Activated naive CD4-positive, alpha-beta T cell treated with anti-CD3 and anti-CD28 coated beads, Interleukin-2, amount 50 U/mL, for 24 hours (primary cell): ENCODE data around the gene ST6GAL1.
"Not testable (repeated sequence)": the region's sequence is repeated elsewhere in the genome, so short reads cannot be mapped to it uniquely, and the experiment has no call there.

Source experiments
- H3K27ac Mint-ChIP-seq: one replicate; pipeline ENCODE4 v1.8.0; 2021; ENCODE audit warnings: mild to moderate bottlenecking, mixed read lengths
- H3K27me3 Mint-ChIP-seq: one replicate; pipeline ENCODE4 v1.8.0; 2021; ENCODE audit warnings: mixed read lengths
- H3K36me3 Mint-ChIP-seq: one replicate; pipeline ENCODE4 v1.8.0; 2021; ENCODE audit warnings: mixed read lengths
- H3K4me1 Mint-ChIP-seq: one replicate; pipeline ENCODE4 v1.8.0; 2021; ENCODE audit warnings: mixed read lengths
- H3K4me3 Mint-ChIP-seq: one replicate; pipeline ENCODE4 v1.8.0; 2021; ENCODE audit warnings: mild to moderate bottlenecking, mixed read lengths
- H3K9me3 Mint-ChIP-seq: one replicate; pipeline ENCODE4 v1.8.0; 2021; ENCODE audit warnings: mixed read lengths

ST6GAL1 gene

DNA sequence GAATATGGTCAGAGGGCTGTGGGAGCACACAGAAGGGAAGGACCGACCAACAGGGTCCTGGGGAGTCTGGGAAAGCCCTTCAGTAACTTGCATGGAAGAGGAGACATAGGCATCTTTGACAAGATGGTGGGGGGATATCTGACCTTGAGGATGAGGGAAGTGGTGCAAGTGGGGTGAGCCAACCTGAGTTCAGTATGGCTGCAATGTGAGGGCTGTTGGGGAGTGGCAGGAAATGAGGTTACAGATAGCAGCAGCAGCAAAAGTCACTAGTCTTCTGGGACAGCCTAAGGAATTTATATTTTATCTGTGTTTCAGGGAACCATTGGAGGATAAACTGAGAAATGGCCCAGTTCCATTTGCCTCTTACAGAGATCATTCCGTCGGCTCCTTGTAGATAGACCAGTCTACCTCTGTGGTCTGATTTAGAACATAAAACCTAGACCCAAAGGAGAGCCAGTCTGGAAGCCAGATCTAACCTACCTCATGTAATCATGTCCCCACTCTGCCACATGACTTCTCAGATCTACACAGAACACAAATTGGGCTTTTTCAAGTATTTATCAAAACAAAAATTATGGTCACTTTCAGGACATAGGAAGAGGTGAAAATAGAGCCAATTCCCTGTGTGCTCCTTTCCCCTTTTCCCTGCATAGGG, 75.6 kb downstream of the ST6GAL1 start:
- peak overlapping the region; percentile 36 for H3K4me3 Mint-ChIP-seq

DNA sequence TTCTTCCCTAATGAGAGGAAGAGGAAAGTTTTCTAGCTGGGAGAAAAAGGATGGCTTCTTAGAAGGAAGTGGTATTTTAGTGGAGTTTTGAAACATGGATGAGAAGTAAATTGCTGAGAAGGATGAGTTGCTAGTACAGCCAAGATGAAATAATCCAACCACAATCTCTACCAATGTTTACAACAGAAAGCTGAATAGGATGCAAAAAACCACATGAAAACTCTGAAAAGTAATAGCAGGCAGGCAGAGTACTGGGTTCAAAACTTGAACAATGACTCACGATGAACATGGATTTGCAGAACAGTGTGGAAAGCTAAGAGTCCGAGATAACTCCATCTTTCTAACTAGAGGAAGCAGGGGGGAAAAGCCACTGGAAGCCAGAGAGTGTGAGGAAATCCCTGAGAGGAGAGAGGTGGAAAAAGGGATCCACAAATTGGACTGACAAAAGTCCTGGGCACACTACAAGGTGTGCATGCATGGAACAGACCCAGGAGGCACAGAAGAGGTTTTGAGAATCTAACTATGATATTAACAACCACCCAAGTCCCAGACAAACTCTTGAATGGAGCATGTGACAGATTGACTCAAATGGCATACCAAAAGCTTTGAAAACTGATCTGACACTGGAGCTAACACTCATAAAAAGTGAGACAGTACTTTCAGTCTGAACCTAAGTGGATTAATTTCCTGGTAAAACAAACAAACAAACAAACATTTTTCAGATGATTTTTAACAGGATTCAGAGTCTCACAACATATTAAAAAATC, 76.7 kb downstream of the ST6GAL1 start:
- peak overlapping the region; percentile 67 for H3K4me3 Mint-ChIP-seq
- peak overlapping the region; percentile 77 for H3K27ac Mint-ChIP-seq
- peaks cover 67% of the 10 kb centered on the region for H3K4me1 Mint-ChIP-seq
- no peaks in the 10 kb centered on the region for H3K27me3 Mint-ChIP-seq
- H3K9me3 Mint-ChIP-seq = peaks cover 16% of the 10 kb centered on the region
- peaks cover 32% of the 10 kb centered on the region for H3K36me3 Mint-ChIP-seq

More for the DNA sequence above, 75.6 kb downstream of the ST6GAL1 start:
- peaks cover 35% of the 10 kb centered on the region for H3K36me3 Mint-ChIP-seq
- H3K9me3 Mint-ChIP-seq = peaks cover 16% of the 10 kb centered on the region
- peaks cover 65% of the 10 kb centered on the region for H3K4me1 Mint-ChIP-seq
- peak overlapping the region; percentile 91 for H3K27ac Mint-ChIP-seq
- no peaks in the 10 kb centered on the region for H3K27me3 Mint-ChIP-seq

DNA sequence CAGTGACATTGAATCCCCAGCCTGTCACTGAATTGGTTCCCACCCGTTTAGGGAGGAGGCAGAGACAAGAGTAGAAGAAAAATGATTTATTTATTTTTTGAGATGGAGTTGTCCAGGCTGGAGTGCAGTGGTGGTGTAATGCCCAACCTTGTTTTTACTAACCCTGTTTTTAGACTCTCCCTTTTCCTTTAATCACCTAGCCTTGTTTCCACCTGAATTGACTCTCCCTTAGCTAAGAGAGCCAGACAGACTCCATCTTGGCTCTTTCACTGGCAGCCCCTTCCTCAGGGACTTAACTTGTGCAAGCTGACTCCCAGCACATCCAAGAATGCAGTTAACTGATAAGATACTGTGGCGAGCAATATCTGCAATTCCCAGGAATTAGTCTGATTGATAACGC, 80.1 kb downstream of the ST6GAL1 start:
- peaks cover 20% of the 10 kb centered on the region for H3K36me3 Mint-ChIP-seq
- peak overlapping the region; percentile 51 for H3K27ac Mint-ChIP-seq
- H3K27me3 Mint-ChIP-seq, H3K4me3 Mint-ChIP-seq: not testable (repeated sequence)
- H3K4me1 Mint-ChIP-seq = peaks cover 71% of the 10 kb centered on the region
- H3K9me3 Mint-ChIP-seq = peaks cover 12% of the 10 kb centered on the region

DNA sequence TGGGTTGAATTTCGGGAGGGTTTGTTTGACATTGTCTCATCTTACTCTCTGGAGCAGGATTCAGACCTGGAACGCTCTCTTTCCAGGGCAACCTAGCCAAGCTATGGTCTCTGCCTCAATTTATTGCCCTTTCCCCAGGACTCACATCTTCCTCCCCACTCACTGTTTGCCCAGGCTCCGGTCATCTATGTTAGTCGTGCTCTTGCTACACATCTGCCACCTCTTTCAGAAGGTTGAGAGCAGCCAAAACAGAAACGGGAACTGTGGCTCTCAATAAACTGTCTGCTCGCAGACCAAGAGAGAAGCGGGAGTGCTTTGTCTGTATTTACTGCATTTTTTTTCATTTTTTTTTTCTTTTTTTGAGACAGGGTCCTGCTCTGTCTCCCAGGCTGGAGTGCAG, 81.6 kb downstream of the ST6GAL1 start:
- peak overlapping the region; percentile 98 for H3K27ac Mint-ChIP-seq
- H3K36me3 Mint-ChIP-seq = peaks cover 23% of the 10 kb centered on the region
- H3K4me3 Mint-ChIP-seq = peak overlapping the region; percentile 80
- peaks cover 71% of the 10 kb centered on the region for H3K4me1 Mint-ChIP-seq
- no peaks in the 10 kb centered on the region for H3K27me3 Mint-ChIP-seq
- H3K9me3 Mint-ChIP-seq = peaks cover 8% of the 10 kb centered on the region

DNA sequence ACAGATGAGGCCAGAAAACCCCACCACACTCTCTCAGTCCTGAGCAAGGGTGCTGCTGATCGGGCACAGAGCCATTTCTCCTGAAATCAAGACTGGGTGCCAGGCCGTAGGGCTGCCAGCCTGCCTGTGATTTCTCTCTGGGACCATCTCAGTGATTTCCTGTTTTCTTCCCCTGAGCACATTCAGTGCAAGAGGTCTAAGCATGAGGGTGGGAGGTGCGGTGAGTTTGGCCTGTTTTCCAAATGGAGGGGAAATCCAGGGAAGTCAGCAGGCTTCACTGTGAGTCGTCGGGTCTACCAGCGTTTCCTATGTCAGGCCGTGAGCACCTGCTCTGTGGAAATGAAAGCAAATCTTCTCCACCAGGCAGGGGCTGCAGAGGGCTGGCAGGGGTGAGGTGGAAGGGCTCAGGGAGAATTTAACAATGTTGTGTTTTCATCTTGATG, 82.3 kb downstream of the ST6GAL1 start:
- Mint-ChIP-seq H3K27ac (peak overlapping the region; percentile 98), H3K36me3 (peaks cover 17% of the 10 kb centered on the region), H3K4me3 (peak overlapping the region; percentile 80), H3K27me3 (no peaks in the 10 kb centered on the region), H3K4me1 (peaks cover 67% of the 10 kb centered on the region), H3K9me3 (peaks cover 8% of the 10 kb centered on the region)

DNA sequence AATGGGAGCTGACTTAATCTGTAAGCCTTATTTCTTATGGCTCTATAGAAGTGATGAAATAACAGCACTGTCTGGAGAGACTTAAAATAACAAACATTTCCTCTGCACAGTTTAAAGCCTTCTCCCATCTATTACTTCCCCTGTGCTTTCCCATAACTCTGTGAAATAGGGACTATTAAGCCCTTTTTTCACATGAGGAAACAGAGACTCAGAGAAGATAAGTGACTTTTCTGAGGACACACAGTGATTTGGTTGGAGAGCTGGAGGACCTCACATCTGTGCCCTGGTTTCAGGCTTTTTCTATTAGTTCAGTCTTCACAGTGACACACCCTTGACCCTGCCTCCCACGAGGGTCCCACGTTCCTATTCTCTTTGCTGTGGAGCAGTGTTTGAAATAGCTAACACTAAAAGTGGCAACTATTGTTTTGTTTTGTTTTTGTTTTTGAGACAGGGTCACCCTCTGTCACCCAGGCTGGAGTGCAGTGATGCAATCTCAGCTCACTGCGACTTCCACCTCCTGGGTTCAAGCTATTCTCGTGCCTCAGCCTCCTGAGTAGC, 82.9 kb downstream of the ST6GAL1 start:
- no peaks in the 10 kb centered on the region for H3K27me3 Mint-ChIP-seq
- H3K4me1 Mint-ChIP-seq = peaks cover 61% of the 10 kb centered on the region
- peaks cover 11% of the 10 kb centered on the region for H3K36me3 Mint-ChIP-seq
- H3K27ac Mint-ChIP-seq = peak overlapping the region; percentile 98
- peak overlapping the region; percentile 80 for H3K4me3 Mint-ChIP-seq
- peaks cover 2% of the 10 kb centered on the region for H3K9me3 Mint-ChIP-seq

DNA sequence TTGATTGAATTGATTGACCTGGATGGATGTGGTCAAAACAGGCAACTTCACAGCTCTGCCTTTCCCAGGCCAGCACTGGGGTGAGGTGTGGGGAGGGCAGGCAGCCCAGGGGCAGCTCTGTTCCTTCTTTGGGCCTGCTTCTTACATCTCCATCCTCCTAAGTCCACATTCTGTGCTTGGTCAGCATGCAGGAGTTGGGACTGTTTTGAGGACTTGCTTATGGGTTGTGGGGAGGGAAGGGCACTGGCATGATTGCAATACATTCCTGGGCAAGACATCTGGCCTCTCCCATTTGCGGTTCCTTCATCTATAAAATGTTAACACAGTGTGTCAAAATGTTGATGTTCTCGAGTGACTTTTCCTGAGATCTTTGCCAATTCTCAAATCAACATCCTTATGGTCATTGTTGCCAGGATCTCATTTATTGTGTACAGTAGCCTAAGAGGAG, 84.1 kb downstream of the ST6GAL1 start:
- H3K9me3 Mint-ChIP-seq = no peaks in the 10 kb centered on the region
- H3K4me1 Mint-ChIP-seq = peaks cover 69% of the 10 kb centered on the region
- no peaks in the 10 kb centered on the region for H3K27me3 Mint-ChIP-seq
- H3K36me3 Mint-ChIP-seq = peaks cover 10% of the 10 kb centered on the region
- no peak overlapping the region for H3K4me3 Mint-ChIP-seq
- H3K27ac Mint-ChIP-seq = peak overlapping the region; percentile 59

DNA sequence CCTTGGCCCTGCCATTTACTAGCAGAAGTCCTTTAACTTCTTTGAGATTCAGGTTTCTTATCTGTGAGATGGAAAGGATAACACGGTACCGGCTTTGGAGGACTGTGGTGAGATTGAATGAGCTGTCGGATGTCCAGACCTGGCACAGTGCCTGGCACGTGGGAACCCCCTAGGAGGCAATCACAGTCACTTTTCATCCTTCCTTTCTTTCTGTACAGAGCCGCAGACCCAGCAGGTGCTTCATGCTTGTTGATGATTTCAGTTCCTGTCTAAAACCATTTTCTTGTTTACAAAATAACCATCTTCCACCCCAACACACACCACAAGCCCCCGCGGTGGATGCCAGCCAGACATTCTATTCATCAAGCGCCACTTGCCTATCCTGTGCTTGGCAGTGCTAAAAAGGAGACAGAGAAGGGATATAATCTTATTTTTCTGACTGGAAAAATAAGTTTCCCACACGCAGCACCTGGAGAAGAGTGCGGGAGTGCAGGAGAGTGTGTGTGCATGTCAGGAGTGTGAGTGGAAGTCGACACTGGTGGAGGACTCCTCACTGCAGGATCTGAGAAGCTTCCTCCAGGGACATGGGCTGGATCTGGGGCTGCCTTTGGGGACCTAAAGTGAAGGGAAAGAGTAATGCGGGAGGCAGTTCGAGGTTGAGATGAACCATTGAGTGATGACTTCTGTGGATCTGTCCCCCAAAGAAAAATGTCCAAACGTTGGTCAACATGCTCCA, 85.7 kb downstream of the ST6GAL1 start:
- Mint-ChIP-seq H3K27ac (peak overlapping the region; percentile 70), H3K36me3 (peaks cover 10% of the 10 kb centered on the region), H3K4me1 (peaks cover 83% of the 10 kb centered on the region), H3K4me3 (no peak overlapping the region), H3K9me3 (no peaks in the 10 kb centered on the region), H3K27me3 (no peaks in the 10 kb centered on the region)

DNA sequence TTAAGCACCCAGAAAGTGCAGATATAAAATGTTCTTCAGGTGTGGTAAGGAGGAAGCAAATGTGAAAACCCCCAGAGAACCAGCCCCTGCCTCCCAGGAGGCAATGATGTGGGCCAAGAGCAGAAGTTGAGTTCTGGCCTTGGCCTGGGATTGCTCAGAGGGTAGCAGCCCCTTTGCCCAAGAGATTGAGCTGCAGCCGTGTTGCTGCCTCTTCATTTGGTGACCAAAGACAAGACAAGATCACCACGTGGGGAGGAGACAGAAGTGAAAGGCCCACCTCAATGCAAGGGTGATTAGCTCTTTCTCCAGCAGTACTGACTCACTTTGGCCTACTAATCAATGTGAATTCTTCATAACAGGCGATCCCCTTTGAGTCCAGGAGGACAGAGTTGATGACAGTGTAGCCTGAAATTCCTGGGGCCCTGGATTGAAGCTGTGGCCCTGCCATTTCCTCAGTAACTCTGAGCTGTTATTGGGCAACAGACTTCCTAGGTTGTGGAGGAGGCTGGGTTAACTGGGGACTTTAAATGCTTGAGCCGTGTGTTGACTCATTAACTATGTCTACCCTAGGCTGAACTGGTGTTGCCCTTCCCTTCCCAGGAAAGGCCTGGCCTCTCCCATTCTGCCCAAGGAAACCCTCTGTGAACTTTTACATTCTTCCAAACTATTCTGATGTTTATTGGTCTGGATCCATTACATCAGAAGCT, 86.5 kb downstream of the ST6GAL1 start:
- Mint-ChIP-seq H3K4me1 (peaks cover 79% of the 10 kb centered on the region), H3K36me3 (peaks cover 10% of the 10 kb centered on the region), H3K27ac (peak overlapping the region; percentile 70), H3K9me3 (no peaks in the 10 kb centered on the region), H3K4me3 (no peak overlapping the region), H3K27me3 (no peaks in the 10 kb centered on the region)

DNA sequence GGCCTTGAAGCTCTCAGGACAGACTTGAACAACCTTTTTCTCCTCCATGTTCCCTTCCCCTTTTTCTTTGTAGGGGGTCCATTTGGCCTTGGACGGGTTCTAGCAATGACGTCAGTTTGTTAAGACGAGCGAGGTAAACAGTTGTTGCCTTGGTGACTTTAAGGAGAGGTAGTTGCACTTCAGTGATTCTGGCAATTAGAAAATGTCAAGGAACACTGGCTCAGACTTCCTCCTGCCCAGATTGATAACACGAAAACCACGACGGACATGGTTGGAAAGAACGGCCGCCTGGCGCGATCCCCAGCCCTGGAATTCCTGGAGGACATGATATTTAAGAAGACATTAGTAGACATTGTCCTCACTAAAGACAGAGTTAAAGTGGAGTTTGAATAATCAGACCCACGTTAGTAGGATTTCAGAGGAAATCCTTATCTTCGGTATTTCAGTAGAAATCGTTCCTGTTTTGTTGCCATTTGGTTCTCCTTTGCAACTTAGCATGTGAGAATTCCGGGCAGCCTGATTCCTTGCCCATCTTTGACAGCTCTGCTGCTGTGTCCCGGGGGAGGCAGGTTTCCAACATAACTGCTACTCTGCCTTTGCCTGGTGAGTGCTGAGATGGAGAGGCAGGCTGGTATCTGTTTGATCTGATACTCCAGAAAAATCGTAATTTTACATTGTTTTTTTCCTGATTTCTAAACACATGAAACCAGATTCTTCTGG, 87.3 kb downstream of the ST6GAL1 start:
- H3K4me3 Mint-ChIP-seq = no peak overlapping the region

DNA sequence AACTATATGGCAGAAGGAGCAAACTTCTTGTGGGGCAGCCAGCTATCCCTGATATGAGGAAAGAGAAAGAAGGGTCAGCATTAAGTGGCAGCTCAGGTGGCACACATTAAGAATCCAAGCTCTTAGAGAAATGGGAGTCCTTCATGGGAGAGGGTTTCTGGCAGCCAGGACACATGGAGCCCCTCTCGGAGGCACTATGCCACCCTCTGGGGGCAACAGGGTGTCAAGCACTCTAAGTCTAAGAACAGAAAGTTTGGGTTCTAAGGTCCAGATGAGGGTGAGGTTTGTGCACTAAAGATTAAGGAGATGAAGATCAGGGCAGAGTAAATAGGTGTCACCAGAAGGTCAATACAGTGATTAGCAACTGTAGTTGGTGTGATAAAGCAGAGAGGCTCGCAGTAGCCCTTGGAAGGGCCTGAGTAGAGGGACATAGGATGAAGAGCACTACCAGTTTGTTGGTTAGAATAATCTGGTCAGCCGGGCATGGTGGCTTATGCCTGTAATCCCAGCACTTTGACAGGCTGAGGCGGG, 89.3 kb downstream of the ST6GAL1 start:
- H3K36me3 Mint-ChIP-seq = peaks cover 9% of the 10 kb centered on the region
- peak overlapping the region; percentile 70 for H3K4me3 Mint-ChIP-seq

More for the DNA sequence above, 87.3 kb downstream of the ST6GAL1 start:
- peaks cover 79% of the 10 kb centered on the region for H3K4me1 Mint-ChIP-seq
- H3K9me3 Mint-ChIP-seq = no peaks in the 10 kb centered on the region
- H3K27ac Mint-ChIP-seq = peak overlapping the region; percentile 55
- no peaks in the 10 kb centered on the region for H3K27me3 Mint-ChIP-seq
- peaks cover 10% of the 10 kb centered on the region for H3K36me3 Mint-ChIP-seq

DNA sequence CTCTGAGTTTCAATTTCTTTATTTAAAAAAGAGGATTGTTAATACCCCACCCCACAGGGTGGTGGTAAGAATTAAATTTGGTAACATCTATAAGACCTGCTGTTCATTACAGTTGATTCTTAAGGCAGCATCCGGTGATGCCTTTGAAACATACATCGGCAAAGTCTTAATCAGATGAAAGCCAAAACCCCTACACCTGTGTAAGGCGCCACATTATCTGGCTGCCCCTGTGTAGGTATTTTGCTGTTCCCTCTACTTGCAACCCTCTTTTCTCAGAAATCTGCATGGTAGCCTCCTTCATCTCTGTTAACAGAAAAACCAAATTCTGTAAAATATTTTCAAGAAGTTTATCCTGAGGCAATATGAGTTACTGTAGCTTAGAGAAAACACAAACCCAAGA, 90.0 kb downstream of the ST6GAL1 start:
- Mint-ChIP-seq H3K9me3 (no peaks in the 10 kb centered on the region), H3K36me3 (peaks cover 7% of the 10 kb centered on the region), H3K4me1 (peaks cover 75% of the 10 kb centered on the region), H3K27me3 (no peaks in the 10 kb centered on the region), H3K4me3 (peak overlapping the region; percentile 35), H3K27ac (peak overlapping the region; percentile 91)

More for the DNA sequence above, 89.3 kb downstream of the ST6GAL1 start:
- peak overlapping the region; percentile 97 for H3K27ac Mint-ChIP-seq
- H3K9me3 Mint-ChIP-seq = no peaks in the 10 kb centered on the region
- peaks cover 74% of the 10 kb centered on the region for H3K4me1 Mint-ChIP-seq
- no peaks in the 10 kb centered on the region for H3K27me3 Mint-ChIP-seq

DNA sequence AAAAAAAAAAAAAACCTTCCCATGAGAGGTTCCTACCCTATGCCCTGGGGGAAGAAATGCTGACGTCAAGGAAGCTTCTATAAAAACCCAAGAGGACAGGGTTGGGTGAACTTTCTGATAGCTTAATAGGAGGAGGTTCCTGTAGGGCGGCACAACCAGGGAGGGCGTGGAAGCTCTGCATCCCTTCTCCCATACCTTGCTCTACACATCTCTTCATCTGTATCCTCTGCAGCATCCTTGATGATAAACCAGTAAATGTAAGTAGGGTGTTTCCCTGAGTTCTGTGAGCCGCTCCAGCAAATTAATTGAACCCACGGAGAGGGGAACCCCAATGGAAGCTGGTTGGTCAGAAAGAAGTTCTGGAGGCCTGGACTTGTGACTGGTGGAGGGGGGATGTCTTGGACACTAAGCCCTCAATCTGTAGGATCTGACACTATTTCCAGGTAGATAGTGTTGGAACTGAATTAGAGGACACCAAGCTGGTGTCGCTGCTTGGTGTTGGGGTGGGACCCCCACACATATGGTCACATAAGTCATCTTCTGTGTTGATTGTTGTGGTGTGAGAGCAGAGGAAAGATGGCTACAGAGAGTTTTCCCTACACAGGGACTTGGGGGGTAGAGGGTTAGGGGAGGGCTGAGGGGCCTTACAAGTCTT, 91.5 kb downstream of the ST6GAL1 start:
- Mint-ChIP-seq H3K36me3 (peaks cover 1% of the 10 kb centered on the region), H3K27me3 (no peaks in the 10 kb centered on the region), H3K4me3 (no peak overlapping the region), H3K9me3 (no peaks in the 10 kb centered on the region), H3K4me1 (peaks cover 61% of the 10 kb centered on the region), H3K27ac (peak overlapping the region; percentile 78)
